Suprapubic skin (tissue), 3 donors: ENCODE results near the gene CCDC88C.

ENCODE experiments used
- POLR2AphosphoS5 ChIP-seq, 3 donors: sonication (generic); formaldehyde crosslinking; IDR thresholded peaks; one replicate each; pipeline ENCODE4 v1.6.1; 2017; ENCODE audit warnings: antibody characterized with exemption in 3 of 3
- TF ChIP-seq, protein P1 (sequence below), 2 donors: fragments of 200-600 bp in 1 of 2; fragments of 450-650 bp in 1 of 2; sonication (generic) in 1 of 2; IDR thresholded peaks; one replicate each; pipeline ENCODE4 v1.5.1; 2016 to 2019; ENCODE audit warnings: antibody characterized with exemption in 2 of 2, mild to moderate bottlenecking in 1 of 2, moderate library complexity in 1 of 2

DNA sequence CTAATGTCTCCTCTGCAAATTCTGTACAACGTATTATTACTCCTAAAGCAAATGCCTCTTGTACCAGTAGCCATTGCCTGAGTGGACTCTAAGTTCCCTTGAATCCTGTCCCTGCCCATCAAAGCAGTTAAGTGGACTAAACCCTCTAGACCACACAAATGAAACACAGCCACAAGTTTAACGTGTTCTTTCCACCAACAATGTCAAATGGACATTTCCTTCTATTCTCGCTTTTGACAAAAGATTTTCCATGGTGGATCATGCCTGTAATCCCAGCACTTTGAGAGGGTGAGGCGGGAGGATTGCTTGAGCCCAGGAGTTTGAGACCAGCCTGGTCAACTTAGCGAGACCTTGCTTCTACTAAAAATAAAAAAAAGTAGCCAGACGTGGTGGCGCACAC, 15.9 kb downstream of the CCDC88C start:
- TF ChIP-seq, protein P1, sequence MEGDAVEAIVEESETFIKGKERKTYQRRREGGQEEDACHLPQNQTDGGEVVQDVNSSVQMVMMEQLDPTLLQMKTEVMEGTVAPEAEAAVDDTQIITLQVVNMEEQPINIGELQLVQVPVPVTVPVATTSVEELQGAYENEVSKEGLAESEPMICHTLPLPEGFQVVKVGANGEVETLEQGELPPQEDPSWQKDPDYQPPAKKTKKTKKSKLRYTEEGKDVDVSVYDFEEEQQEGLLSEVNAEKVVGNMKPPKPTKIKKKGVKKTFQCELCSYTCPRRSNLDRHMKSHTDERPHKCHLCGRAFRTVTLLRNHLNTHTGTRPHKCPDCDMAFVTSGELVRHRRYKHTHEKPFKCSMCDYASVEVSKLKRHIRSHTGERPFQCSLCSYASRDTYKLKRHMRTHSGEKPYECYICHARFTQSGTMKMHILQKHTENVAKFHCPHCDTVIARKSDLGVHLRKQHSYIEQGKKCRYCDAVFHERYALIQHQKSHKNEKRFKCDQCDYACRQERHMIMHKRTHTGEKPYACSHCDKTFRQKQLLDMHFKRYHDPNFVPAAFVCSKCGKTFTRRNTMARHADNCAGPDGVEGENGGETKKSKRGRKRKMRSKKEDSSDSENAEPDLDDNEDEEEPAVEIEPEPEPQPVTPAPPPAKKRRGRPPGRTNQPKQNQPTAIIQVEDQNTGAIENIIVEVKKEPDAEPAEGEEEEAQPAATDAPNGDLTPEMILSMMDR (IDR thresholded peaks at IDR 0.05) = no peak
- TF ChIP-seq POLR2AphosphoS5 (IDR thresholded peaks at IDR 0.05) = no peak
